ENCODE results near the gene PDIA5. TPM values are rescaled to one million over a fixed set of nuclear protein-coding genes. Genes with fewer than 3 reads are reported as not detected.

The PDIA5 gene
- total and polyA plus RNA-seq, 7 donors: 4.2 to 23.0 (median 13.9) TPM

GRCh38 chr3:123081718-123082369 lies 15.0 kb downstream of the PDIA5 start:
- 67 to 84% methylated on average over 8 of the region's 8 CpGs for WGBS, 2 donors
- Histone ChIP-seq H3K9me3 (no peaks in the 10 kb centered on the region), H3K36me3 (no peaks in the 10 kb centered on the region), H3K4me1 (peaks cover 0 to 83% (median 80%) of the 10 kb centered on the region in 4 donors), H3K27me3 (no peaks in the 10 kb centered on the region), H3K4me3 (no peak overlapping the region), H3K27ac (peak overlapping the region; percentile 39 to 62 (median 60))
- no peak for DNase-seq
- intact Hi-C loops (cut with DNase I): no loop called here
- TF ChIP-seq EP300 (IDR thresholded peaks at IDR 0.05): no peak
- TF ChIP-seq POLR2A (IDR thresholded peaks at IDR 0.05): no peak
- TF ChIP-seq POLR2AphosphoS5 (IDR thresholded peaks at IDR 0.05): no peak
- no peak for TF ChIP-seq CTCF (IDR thresholded peaks at IDR 0.05)

GRCh38 chr3:123082370-123083065 lies 15.7 kb downstream of the PDIA5 start:
- Histone ChIP-seq H3K36me3 (no peaks in the 10 kb centered on the region), H3K4me3 (no peak overlapping the region), H3K4me1 (peaks cover 0 to 76% (median 73%) of the 10 kb centered on the region in 4 donors), H3K9me3 (no peaks in the 10 kb centered on the region), H3K27ac (peak overlapping the region in 3 of 4 donors; percentile 58 to 62 (median 61)), H3K27me3 (no peaks in the 10 kb centered on the region)
- intact Hi-C loops (cut with DNase I): no loop called here
- DNase-seq: no peak
- TF ChIP-seq POLR2AphosphoS5 (IDR thresholded peaks at IDR 0.05): peak in 1 of 4 donors; percentile 64
- no peak for TF ChIP-seq POLR2A (IDR thresholded peaks at IDR 0.05)
- no peak for TF ChIP-seq EP300 (IDR thresholded peaks at IDR 0.05)
- TF ChIP-seq CTCF (IDR thresholded peaks at IDR 0.05): no peak
- WGBS, 2 donors: 56 to 83% methylated on average over 10 of the region's 10 CpGs

GRCh38 chr3:123083383-123084124 lies 16.7 kb downstream of the PDIA5 start:
- WGBS, 2 donors: 76 to 80% methylated on average over 8 of the region's 8 CpGs
- intact Hi-C loops (cut with DNase I): no loop called here

GRCh38 chr3:123084192-123084591 lies 17.4 kb downstream of the PDIA5 start:
- H3K4me3 ChIP-seq: no peak overlapping the region
- no peaks in the 10 kb centered on the region for H3K36me3 ChIP-seq
- DNase-seq: no peak
- no peaks in the 10 kb centered on the region for H3K9me3 ChIP-seq
- peaks cover 0 to 85% (median 76%) of the 10 kb centered on the region in 4 donors for H3K4me1 ChIP-seq
- 51 to 57% methylated on average over 6 of the region's 6 CpGs for WGBS, 2 donors
- TF ChIP-seq EP300 (IDR thresholded peaks at IDR 0.05): no peak
- no peak for TF ChIP-seq POLR2AphosphoS5 (IDR thresholded peaks at IDR 0.05)
- no peak for TF ChIP-seq POLR2A (IDR thresholded peaks at IDR 0.05)
- TF ChIP-seq CTCF (IDR thresholded peaks at IDR 0.05): no peak
- peak overlapping the region in 3 of 4 donors; percentile 58 to 62 (median 61) for H3K27ac ChIP-seq
- intact Hi-C loops (cut with DNase I): no loop called here
- H3K27me3 ChIP-seq: no peaks in the 10 kb centered on the region

More at GRCh38 chr3:123083383-123084124, 16.7 kb downstream of the PDIA5 start:
- H3K4me3 ChIP-seq: no peak overlapping the region
- no peaks in the 10 kb centered on the region for H3K36me3 ChIP-seq
- H3K9me3 ChIP-seq: no peaks in the 10 kb centered on the region
- TF ChIP-seq CTCF (IDR thresholded peaks at IDR 0.05) (no peak), EP300 (IDR thresholded peaks at IDR 0.05) (no peak), POLR2AphosphoS5 (IDR thresholded peaks at IDR 0.05) (no peak), POLR2A (IDR thresholded peaks at IDR 0.05) (no peak)
- H3K4me1 ChIP-seq: peaks cover 0 to 79% (median 70%) of the 10 kb centered on the region in 4 donors
- DNase-seq: no peak
- peak overlapping the region in 3 of 4 donors; percentile 58 to 62 (median 61) for H3K27ac ChIP-seq
- no peaks in the 10 kb centered on the region for H3K27me3 ChIP-seq

Measured in sigmoid colon (tissue), 7 donors.